ENCODE data around the gene FYB1. TPM values are rescaled to one million over a fixed set of nuclear protein-coding genes. Genes with fewer than 3 reads are reported as not detected.

Gene FYB1
- polyA plus RNA-seq, 3 donors from 2014 or later, result 50.6 to 205 (median 80.2) TPM

GRCh38 chr5:39167141-39167971, 52.0 kb downstream of the FYB1 start:
- Mint-ChIP-seq H3K27ac (peak overlapping the region; percentile 73 to 88 (median 84)), H3K27me3 (ENCODE audit: low read depth in 3 of 3) (peaks cover 0 to 6% (median 6%) of the 10 kb centered on the region in 3 donors), H3K36me3 (peaks cover 17 to 34% (median 19%) of the 10 kb centered on the region in 3 donors), H3K4me3 (peak overlapping the region in 4 of 5 donors; percentile 6 to 57 (median 44)), H3K9me3 (no peaks in the 10 kb centered on the region), H3K4me1 (peaks cover 74 to 93% of the 10 kb centered on the region in 2 donors)
- peak; percentile 25 to 47 (median 39) for DNase-seq

DNA sequence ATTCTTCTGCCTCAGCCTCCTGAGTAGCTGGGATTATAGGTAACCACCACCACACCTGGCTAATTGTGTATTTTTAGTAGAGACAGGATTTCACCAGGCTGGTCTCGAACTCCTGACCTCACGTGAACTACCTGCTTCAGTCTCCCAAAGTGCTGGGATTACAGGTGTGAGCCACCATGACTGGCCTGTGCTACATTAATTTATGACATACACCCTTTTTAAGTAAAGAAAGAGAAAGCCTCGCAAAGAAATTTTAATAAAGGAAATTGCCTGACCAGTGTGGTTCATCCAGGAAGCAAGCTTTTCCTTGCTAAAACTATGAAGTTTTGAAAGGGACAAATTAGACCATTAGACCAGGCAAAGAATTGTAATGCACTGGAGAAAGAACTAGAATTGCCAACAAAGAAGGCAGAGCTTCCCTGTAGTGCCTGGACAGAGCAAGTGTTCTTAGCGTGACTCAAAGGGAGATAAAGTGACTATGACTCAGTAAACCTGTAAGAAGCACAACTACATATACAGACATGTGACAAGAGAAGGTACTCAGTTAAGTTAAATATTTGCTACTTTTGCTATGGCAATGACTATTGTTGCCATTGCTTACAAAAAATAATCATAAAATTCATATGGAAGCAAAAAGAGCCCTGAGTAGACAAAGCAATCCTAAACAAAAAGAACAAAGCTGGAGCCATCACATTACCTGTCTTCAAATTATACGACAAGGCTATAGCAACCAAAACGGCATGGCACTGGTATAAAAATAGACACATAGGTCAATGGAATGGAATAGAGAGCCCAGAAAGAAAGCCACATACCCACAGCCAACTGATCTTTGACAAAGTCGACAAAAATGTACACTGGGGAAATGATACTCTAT, 54.6 kb downstream of the FYB1 start:
- Mint-ChIP-seq H3K9me3 (no peaks in the 10 kb centered on the region), H3K27me3 (ENCODE audit: low read depth in 3 of 3) (peaks cover 0 to 6% (median 3%) of the 10 kb centered on the region in 3 donors), H3K36me3 (peaks cover 9 to 23% (median 17%) of the 10 kb centered on the region in 3 donors), H3K4me1 (peaks cover 74 to 97% of the 10 kb centered on the region in 2 donors), H3K4me3 (peak overlapping the region; percentile 53 to 82 (median 77)), H3K27ac (peak overlapping the region; percentile 73 to 93 (median 89))
- DNase-seq, result no peak

DNA sequence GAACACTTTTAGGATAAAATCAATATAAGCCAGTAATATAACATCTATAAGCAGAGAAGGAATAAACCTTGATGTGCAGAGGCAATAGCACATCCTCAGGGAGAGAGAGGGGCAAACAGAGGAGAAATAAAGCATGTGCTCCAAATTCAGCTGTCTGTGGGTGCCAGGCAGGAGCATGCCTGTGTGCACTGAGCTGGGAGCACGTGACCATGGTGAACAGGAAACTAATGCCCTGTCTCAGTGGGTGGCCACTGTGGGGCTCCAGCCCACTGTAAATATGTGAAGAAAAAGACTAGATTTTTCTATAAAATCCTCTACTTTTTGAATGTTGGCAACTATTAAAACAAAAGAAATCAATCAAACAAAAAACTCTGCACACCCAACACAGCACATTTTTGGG, 55.3 kb downstream of the FYB1 start:
- Mint-ChIP-seq H3K27me3 (ENCODE audit: low read depth in 3 of 3) (peaks cover 0 to 9% (median 3%) of the 10 kb centered on the region in 3 donors), H3K36me3 (peaks cover 9 to 18% (median 12%) of the 10 kb centered on the region in 3 donors), H3K9me3 (no peaks in the 10 kb centered on the region), H3K4me1 (peaks cover 73 to 97% of the 10 kb centered on the region in 2 donors), H3K4me3 (peak overlapping the region; percentile 53 to 82 (median 77)), H3K27ac (peak overlapping the region; percentile 32 to 93 (median 90))
- peak; percentile 30 to 44 (median 40) for DNase-seq

DNA sequence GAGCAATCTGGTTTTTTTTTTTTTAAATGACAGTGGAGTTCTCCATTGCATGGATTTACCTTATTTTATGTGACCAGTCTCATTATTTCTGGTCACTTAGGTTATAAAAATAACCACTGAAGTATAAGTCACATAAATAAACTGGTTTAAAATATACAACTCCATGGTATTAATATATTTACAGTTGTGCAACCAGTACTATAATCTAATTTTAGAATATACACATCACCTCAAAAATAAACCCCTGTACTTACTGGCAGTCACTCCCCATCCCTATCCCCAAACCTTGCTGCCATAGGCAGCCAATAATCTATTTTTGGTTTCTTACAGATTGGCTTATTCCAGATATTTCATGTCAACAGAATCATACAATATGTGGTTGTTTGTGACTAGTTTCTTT, 57.8 kb downstream of the FYB1 start:
- peaks cover 9 to 28% (median 18%) of the 10 kb centered on the region in 3 donors for H3K36me3 Mint-ChIP-seq
- DNase-seq, result no peak
- peak overlapping the region; percentile 42 to 63 (median 51) for H3K4me3 Mint-ChIP-seq
- peaks cover 77 to 96% of the 10 kb centered on the region in 2 donors for H3K4me1 Mint-ChIP-seq
- H3K9me3 Mint-ChIP-seq, result no peaks in the 10 kb centered on the region
- H3K27me3 Mint-ChIP-seq (ENCODE audit: low read depth in 3 of 3), result peaks cover 0 to 6% (median 0%) of the 10 kb centered on the region in 3 donors
- peak overlapping the region; percentile 47 to 97 (median 84) for H3K27ac Mint-ChIP-seq

GRCh38 chr5:39160576-39161213, 58.7 kb downstream of the FYB1 start:
- Mint-ChIP-seq H3K4me3 (peak overlapping the region; percentile 15 to 67 (median 54)), H3K9me3 (no peaks in the 10 kb centered on the region), H3K4me1 (peaks cover 80 to 96% of the 10 kb centered on the region in 2 donors), H3K36me3 (peaks cover 8 to 28% (median 17%) of the 10 kb centered on the region in 3 donors), H3K27me3 (ENCODE audit: low read depth in 3 of 3) (peaks cover 0 to 6% (median 0%) of the 10 kb centered on the region in 3 donors), H3K27ac (peak overlapping the region; percentile 47 to 87 (median 85))
- DNase-seq, result peak; percentile 68 to 73 (median 72)

DNA sequence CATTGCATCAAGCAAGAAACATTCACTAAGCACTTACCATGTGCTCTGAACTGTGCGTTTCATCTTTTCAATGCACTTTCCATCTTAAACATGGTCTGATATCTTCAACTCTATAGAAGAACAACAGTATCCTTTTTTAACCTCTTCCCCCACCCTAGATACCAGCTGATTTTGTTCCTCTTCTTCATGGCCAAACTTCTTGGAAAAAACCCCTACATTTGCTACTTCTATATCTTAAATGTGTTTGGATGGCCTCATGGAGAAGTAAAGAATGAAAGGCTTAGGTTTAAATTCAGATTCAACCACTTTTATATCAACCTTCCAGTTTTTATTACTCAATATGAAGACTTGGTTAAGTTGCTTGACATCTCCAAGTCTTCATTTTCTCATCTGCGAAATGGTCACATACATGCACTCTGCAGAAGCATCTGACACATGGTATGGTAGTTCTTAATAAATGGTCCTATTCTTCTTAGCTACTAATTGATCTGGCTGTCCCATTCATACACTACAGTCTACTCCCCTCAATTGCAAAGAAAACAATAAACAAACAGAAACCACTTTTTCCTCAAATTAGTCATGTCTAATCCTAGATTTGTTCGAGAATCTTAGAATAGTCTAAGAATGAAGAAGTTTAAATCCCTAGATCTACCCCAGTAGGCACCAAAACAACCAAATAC, 59.4 kb downstream of the FYB1 start:
- no peak for DNase-seq
- peak overlapping the region; percentile 47 to 87 (median 85) for H3K27ac Mint-ChIP-seq
- peak overlapping the region; percentile 13 to 67 (median 19) for H3K4me3 Mint-ChIP-seq
- H3K4me1 Mint-ChIP-seq, result peaks cover 76 to 96% of the 10 kb centered on the region in 2 donors
- peaks cover 4 to 25% (median 9%) of the 10 kb centered on the region in 3 donors for H3K36me3 Mint-ChIP-seq
- H3K9me3 Mint-ChIP-seq, result no peaks in the 10 kb centered on the region
- peaks cover 0 to 6% (median 0%) of the 10 kb centered on the region in 3 donors for H3K27me3 Mint-ChIP-seq (ENCODE audit: low read depth in 3 of 3)

DNA sequence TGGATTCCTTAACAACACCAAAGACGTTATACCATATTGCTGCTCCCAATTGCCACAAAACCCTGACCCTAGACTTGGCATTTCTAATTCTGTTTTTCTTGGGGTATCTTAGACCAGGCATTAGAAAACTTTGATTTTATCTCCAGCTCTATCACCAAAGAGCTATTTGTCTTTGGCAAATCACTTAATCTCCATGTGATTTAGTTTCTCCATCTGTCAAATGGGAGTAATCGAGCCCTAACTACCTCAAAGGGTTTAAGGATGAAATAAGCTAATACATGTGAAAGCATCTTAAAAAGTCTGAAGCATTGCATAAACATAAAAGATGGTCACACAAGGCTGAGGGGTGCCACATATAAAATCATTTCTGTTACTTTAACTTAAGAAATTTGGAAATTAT, 60.6 kb downstream of the FYB1 start:
- Mint-ChIP-seq H3K9me3 (no peaks in the 10 kb centered on the region), H3K27ac (peak overlapping the region; percentile 29 to 84 (median 54)), H3K4me3 (no peak overlapping the region), H3K27me3 (ENCODE audit: low read depth in 3 of 3) (peaks cover 0 to 6% (median 1%) of the 10 kb centered on the region in 3 donors), H3K4me1 (peaks cover 65 to 86% of the 10 kb centered on the region in 2 donors), H3K36me3 (peaks cover 4 to 24% (median 9%) of the 10 kb centered on the region in 3 donors)
- no peak for DNase-seq

DNA sequence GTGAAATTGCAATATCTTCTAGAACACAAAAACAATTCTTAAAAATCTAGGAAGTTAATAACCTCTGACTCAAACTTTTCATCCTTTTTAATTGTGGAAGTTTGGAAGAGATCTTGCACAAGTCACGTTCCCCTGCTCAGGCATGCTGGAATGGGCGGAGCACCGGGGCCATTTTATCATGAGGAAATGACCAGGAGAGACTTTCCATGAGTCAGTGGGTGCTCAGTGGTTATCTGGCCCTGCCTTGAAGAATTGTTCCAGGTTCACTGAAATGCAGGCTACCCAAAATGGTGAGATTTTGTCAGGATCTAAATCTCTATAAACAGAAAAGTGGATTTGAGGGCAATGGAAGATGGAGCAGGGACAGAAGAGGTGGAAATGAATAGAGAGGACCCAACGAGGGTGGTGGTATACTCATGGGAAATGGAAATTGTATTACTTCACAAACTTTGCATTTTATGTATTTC, 61.2 kb downstream of the FYB1 start:
- peak overlapping the region in 1 of 5 donors; percentile 22 for H3K4me3 Mint-ChIP-seq
- H3K27me3 Mint-ChIP-seq (ENCODE audit: low read depth in 3 of 3), result peaks cover 0 to 5% (median 2%) of the 10 kb centered on the region in 3 donors
- H3K9me3 Mint-ChIP-seq, result no peaks in the 10 kb centered on the region
- peak overlapping the region; percentile 29 to 84 (median 54) for H3K27ac Mint-ChIP-seq
- peaks cover 4 to 28% (median 13%) of the 10 kb centered on the region in 3 donors for H3K36me3 Mint-ChIP-seq
- H3K4me1 Mint-ChIP-seq, result peaks cover 61 to 84% of the 10 kb centered on the region in 2 donors
- DNase-seq, result no peak

GRCh38 chr5:39157701-39158100, 61.7 kb downstream of the FYB1 start:
- no peak overlapping the region for H3K4me3 Mint-ChIP-seq
- no peak for DNase-seq
- peaks cover 8 to 32% (median 17%) of the 10 kb centered on the region in 3 donors for H3K36me3 Mint-ChIP-seq
- no peaks in the 10 kb centered on the region for H3K9me3 Mint-ChIP-seq
- H3K4me1 Mint-ChIP-seq, result peaks cover 59 to 84% of the 10 kb centered on the region in 2 donors
- H3K27me3 Mint-ChIP-seq (ENCODE audit: low read depth in 3 of 3), result peaks cover 0 to 5% (median 2%) of the 10 kb centered on the region in 3 donors
- H3K27ac Mint-ChIP-seq, result peak overlapping the region; percentile 13 to 84 (median 45)

DNA sequence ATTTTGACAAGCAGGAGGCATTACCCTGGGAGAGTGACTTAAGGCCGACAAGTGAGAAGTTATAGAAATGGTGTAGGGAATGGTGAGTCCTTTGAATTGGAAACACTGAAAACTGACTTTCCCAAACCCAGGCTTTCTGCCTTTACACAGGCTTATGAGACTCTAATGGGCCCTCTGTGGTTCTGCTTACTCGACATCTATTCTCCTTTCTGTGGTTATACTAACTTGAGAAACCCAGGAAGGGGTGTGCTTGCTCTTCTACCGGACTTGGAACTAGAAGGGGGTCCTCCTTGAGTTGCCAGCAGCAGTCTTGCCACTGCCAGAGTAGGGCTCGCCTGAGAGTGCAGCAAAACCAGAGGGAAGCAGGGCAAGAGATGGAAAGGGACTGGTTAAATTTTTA, 63.3 kb downstream of the FYB1 start:
- H3K27ac Mint-ChIP-seq, result peak overlapping the region; percentile 58 to 83 (median 70)
- H3K27me3 Mint-ChIP-seq (ENCODE audit: low read depth in 3 of 3), result peaks cover 0 to 5% (median 2%) of the 10 kb centered on the region in 3 donors
- peaks cover 57 to 77% of the 10 kb centered on the region in 2 donors for H3K4me1 Mint-ChIP-seq
- peak overlapping the region in 3 of 5 donors; percentile 14 to 22 (median 14) for H3K4me3 Mint-ChIP-seq
- H3K36me3 Mint-ChIP-seq, result peaks cover 19 to 41% (median 28%) of the 10 kb centered on the region in 3 donors
- no peak for DNase-seq
- no peaks in the 10 kb centered on the region for H3K9me3 Mint-ChIP-seq

DNA sequence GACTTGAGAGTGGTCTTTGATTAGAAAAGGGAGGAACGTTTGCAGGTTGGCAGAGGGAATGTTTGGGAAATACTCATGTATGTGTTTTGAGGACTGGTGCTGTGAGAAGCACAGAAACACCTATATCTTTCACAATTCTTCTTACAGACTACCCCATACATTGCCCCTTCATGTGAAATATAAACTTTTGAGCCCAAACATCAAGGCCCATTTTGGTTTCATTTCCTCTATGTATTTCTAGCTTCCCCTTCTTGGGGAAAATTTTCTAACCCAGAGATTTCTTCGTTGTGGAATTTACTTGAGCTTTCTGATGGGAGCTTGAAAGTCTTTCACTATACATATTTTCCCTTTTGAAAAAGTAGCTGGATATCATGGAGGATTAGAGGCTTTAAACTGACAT, 67.6 kb downstream of the FYB1 start:
- Mint-ChIP-seq H3K4me3 (no peak overlapping the region), H3K9me3 (no peaks in the 10 kb centered on the region), H3K27me3 (ENCODE audit: low read depth in 3 of 3) (peaks cover 0 to 2% (median 2%) of the 10 kb centered on the region in 3 donors), H3K36me3 (peaks cover 25 to 34% (median 31%) of the 10 kb centered on the region in 3 donors), H3K27ac (peak overlapping the region in 5 of 6 donors; percentile 6 to 84 (median 55)), H3K4me1 (peaks cover 40 to 63% of the 10 kb centered on the region in 2 donors)
- DNase-seq, result no peak

DNA sequence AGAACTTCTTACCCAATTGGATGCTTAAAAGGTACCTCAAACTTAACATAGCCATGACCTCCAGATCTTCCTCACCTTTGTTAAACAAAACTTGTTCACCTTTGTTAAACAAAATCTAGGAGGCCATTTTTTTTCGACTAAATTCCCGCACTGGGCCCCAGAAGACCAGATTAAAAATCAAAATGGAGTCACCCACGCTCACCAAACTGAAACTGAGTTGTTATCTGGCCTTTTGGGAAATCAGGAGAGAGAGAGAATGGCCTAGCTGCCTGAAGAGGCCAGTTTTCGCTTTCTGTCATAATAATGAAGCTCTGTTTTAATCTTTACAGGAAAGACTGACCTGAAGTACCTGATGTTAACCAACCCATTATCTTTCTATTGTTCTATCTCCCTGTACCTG, 69.4 kb downstream of the FYB1 start:
- H3K9me3 Mint-ChIP-seq, result no peaks in the 10 kb centered on the region
- H3K4me1 Mint-ChIP-seq, result peaks cover 31 to 55% of the 10 kb centered on the region in 2 donors
- peaks cover 0 to 2% (median 2%) of the 10 kb centered on the region in 3 donors for H3K27me3 Mint-ChIP-seq (ENCODE audit: low read depth in 3 of 3)

More for the DNA sequence above, 69.4 kb downstream of the FYB1 start:
- peak overlapping the region; percentile 70 to 92 (median 85) for H3K27ac Mint-ChIP-seq
- H3K4me3 Mint-ChIP-seq, result no peak overlapping the region
- peaks cover 25 to 31% (median 28%) of the 10 kb centered on the region in 3 donors for H3K36me3 Mint-ChIP-seq
- no peak for DNase-seq

All from immature natural killer cell (primary cell).